SU-DHL-6 (cell line): ENCODE results near the gene DCUN1D2.
"Not testable (repeated sequence)": the region's sequence is repeated elsewhere in the genome, so short reads cannot be mapped to it uniquely, and the experiment has no call there.

Experiments used
- H2AFZ ChIP-seq: fragments of 200-600 bp; sonication (generic); 2 replicates; pipeline ENCODE4 v1.6.1; 2014; ENCODE audit warnings: low read depth, mild to moderate bottlenecking, moderate library complexity, mixed read lengths, antibody characterized with exemption, low read length; ENCODE audit not compliant: severe bottlenecking
- H3F3A ChIP-seq: fragments of 200-600 bp; shearing (Covaris generic); 2 replicates; pipeline ENCODE4 v1.6.0; 2016; ENCODE audit warnings: antibody characterized with exemption, mild to moderate bottlenecking; ENCODE audit not compliant: insufficient read depth
- H3K27ac ChIP-seq: fragments of 200-600 bp; sonication (generic); 2 replicates; pipeline ENCODE4 v1.5.1; 2016; ENCODE audit warnings: low read depth, mild to moderate bottlenecking, low read length, moderate library complexity, mixed read lengths
- H3K27me3 ChIP-seq: fragments of 200-600 bp; sonication (generic), shearing (Covaris generic); 2 replicates; pipeline ENCODE4 v1.6.0; 2014; ENCODE audit warnings: mild to moderate bottlenecking, low read length
- H3K36me3 ChIP-seq: fragments of 200-600 bp; sonication (generic); 2 replicates; pipeline ENCODE4 v1.6.1; 2014; ENCODE audit warnings: mild to moderate bottlenecking, low read length, mixed read lengths
- H3K4me2 ChIP-seq: fragments of 300-600, 200-600 bp; shearing (Covaris generic), sonication (generic); 2 replicates; pipeline ENCODE4 v1.6.0; 2014; ENCODE audit warnings: low read length, low read depth, mild to moderate bottlenecking; ENCODE audit not compliant: poor library complexity, severe bottlenecking
- H3K4me3 ChIP-seq: fragments of 200-600 bp; sonication (generic); 2 replicates; pipeline ENCODE4 v1.5.1; 2014; ENCODE audit warnings: antibody characterized with exemption, low read length, mild to moderate bottlenecking, mixed read lengths; ENCODE audit not compliant: insufficient read depth, poor library complexity, severe bottlenecking
- H3K79me2 ChIP-seq: fragments of 200-600 bp; sonication (generic); 2 replicates; pipeline ENCODE4 v1.6.1; 2014; ENCODE audit warnings: mild to moderate bottlenecking, low read length, moderate library complexity; ENCODE audit not compliant: insufficient read depth
- H3K9ac ChIP-seq: fragments of 200-600 bp; sonication (generic); 2 replicates; pipeline ENCODE4 v1.7.0; 2014; ENCODE audit warnings: mild to moderate bottlenecking, low read length
- H3K9me2 ChIP-seq: fragments of 200-600 bp; sonication (generic); replicated peaks from 2 replicates; pipeline ENCODE4 v1.6.1; 2014; ENCODE audit warnings: low read length; ENCODE audit not compliant: insufficient read depth
- H3K9me3 ChIP-seq: fragments of 200-600 bp; sonication (generic); 2 replicates; pipeline ENCODE4 v1.6.1; 2014; ENCODE audit warnings: low read length, mixed read lengths; ENCODE audit not compliant: insufficient read depth
- H4K20me1 ChIP-seq: fragments of 200-600 bp; sonication (generic); 2 replicates; pipeline ENCODE4 v1.6.1; 2014; ENCODE audit warnings: low read depth, mild to moderate bottlenecking, antibody characterized with exemption, low read length, moderate library complexity, mixed read lengths
- CTCF ChIP-seq: fragments of 200-600 bp; sonication (generic); IDR thresholded peaks from one replicate; pipeline ENCODE4 v1.5.1; 2017; ENCODE audit warnings: antibody characterized with exemption, mild to moderate bottlenecking, low read length, moderate library complexity; ENCODE audit not compliant: insufficient read depth, poor library complexity, severe bottlenecking
- EZH2phosphoT487 ChIP-seq: fragments of 200-600 bp; sonication (generic), shearing (Covaris generic); conservative IDR thresholded peaks from 2 replicates; pipeline ENCODE4 v1.6.1; 2018; ENCODE audit warnings: mild to moderate bottlenecking, antibody characterized with exemption, low read length, moderate library complexity, mixed read lengths

DCUN1D2 gene

GRCh38 chr13:113472355-113473025 lies 18.0 kb downstream of the DCUN1D2 start:
- Histone ChIP-seq H3K9me3 (no peaks in the 10 kb centered on the region), H3K27ac (no peak overlapping the region), H3K27me3 (no peaks in the 10 kb centered on the region), H3K9me2 (no peaks in the 10 kb centered on the region), H3K4me2 (no peak overlapping the region), H3K4me3 (no peak overlapping the region), H3K79me2 (peaks cover 4% of the 10 kb centered on the region; the same call in 1 of the 2 replicates), H2AFZ (no peak overlapping the region), H3F3A (no peaks in the 10 kb centered on the region), H3K36me3 (peaks cover 11% of the 10 kb centered on the region; the same call in 1 of the 2 replicates), H4K20me1 (no peaks in the 10 kb centered on the region), H3K9ac (no peak overlapping the region)
- TF ChIP-seq EZH2phosphoT487, result no peak
- TF ChIP-seq CTCF, result no peak

GRCh38 chr13:113471844-113472243 lies 18.7 kb downstream of the DCUN1D2 start:
- peaks cover 11% of the 10 kb centered on the region; the same call in 1 of the 2 replicates for H3K36me3 ChIP-seq
- no peaks in the 10 kb centered on the region for H3F3A ChIP-seq
- no peaks in the 10 kb centered on the region for H3K9me2 ChIP-seq
- no peaks in the 10 kb centered on the region for H4K20me1 ChIP-seq
- no peak overlapping the region for H3K4me3 ChIP-seq
- H2AFZ ChIP-seq, result no peak overlapping the region
- peaks cover 4% of the 10 kb centered on the region; the same call in 1 of the 2 replicates for H3K79me2 ChIP-seq
- no peak overlapping the region for H3K4me2 ChIP-seq
- no peak overlapping the region for H3K9ac ChIP-seq
- TF ChIP-seq EZH2phosphoT487 (no peak), CTCF (no peak)
- H3K27me3 ChIP-seq, result no peaks in the 10 kb centered on the region
- no peaks in the 10 kb centered on the region for H3K9me3 ChIP-seq
- no peak overlapping the region for H3K27ac ChIP-seq

- H3K36me3 ChIP-seq, H3K9me3 ChIP-seq, H3K9me2 ChIP-seq, H3K27ac ChIP-seq, H3K27me3 ChIP-seq, H3K4me2 ChIP-seq, H4K20me1 ChIP-seq, H2AFZ ChIP-seq, H3K4me3 ChIP-seq, H3K9ac ChIP-seq, H3K79me2 ChIP-seq, H3F3A ChIP-seq: not testable (repeated sequence)
These were observed 19.8 kb downstream of the DCUN1D2 start for GRCh38 chr13:113470635-113471163.

GRCh38 chr13:113470073-113470472 lies 20.4 kb downstream of the DCUN1D2 start:
- Histone ChIP-seq H2AFZ (no peak overlapping the region), H3K9ac (no peak overlapping the region), H3K4me3 (no peak overlapping the region), H3K4me2 (no peak overlapping the region), H4K20me1 (no peaks in the 10 kb centered on the region), H3F3A (no peaks in the 10 kb centered on the region), H3K79me2 (peaks cover 4% of the 10 kb centered on the region; the same call in 1 of the 2 replicates), H3K27ac (no peak overlapping the region), H3K9me2 (no peaks in the 10 kb centered on the region), H3K36me3 (peaks cover 6% of the 10 kb centered on the region; the same call in 1 of the 2 replicates), H3K27me3 (no peaks in the 10 kb centered on the region), H3K9me3 (no peaks in the 10 kb centered on the region)
- TF ChIP-seq CTCF, result no peak
- no peak for TF ChIP-seq EZH2phosphoT487
